ENCODE results near the gene BCAR1. TPM values are rescaled to one million over a fixed set of nuclear protein-coding genes. Genes with fewer than 3 reads are reported as not detected.
"Not testable (repeated sequence)": the region's sequence is repeated elsewhere in the genome, so short reads cannot be mapped to it uniquely, and the experiment has no call there.

Gene BCAR1
- total RNA-seq, 4 donors from 2014 or later, result 26.5 to 39.2 (median 30.9) TPM

GRCh38 chr16:75241412-75241811 is 10.0 kb downstream of the BCAR1 start:
- Histone ChIP-seq H3K9me3 (no peaks in the 10 kb centered on the region), H3K36me3 (peaks cover 23% of the 10 kb centered on the region), H3K27ac (no peak overlapping the region), H3K4me3 (no peak overlapping the region), H3K4me1 (peaks cover 61% of the 10 kb centered on the region), H3K27me3 (no peaks in the 10 kb centered on the region)
- TF ChIP-seq POLR2A (IDR thresholded peaks at IDR 0.05), result no peak
- TF ChIP-seq POLR2AphosphoS5 (IDR thresholded peaks at IDR 0.05), result no peak
- TF ChIP-seq EP300 (IDR thresholded peaks at IDR 0.05), result no peak
- no peak for TF ChIP-seq CTCF (IDR thresholded peaks at IDR 0.05)
- WGBS, result 57% methylated on average over 5 of the region's 8 CpGs
- no peak for DNase-seq (ENCODE audit: low spot score in 2 of 2)

- Histone ChIP-seq H3K36me3 (peaks cover 28% of the 10 kb centered on the region), H3K4me1 (peaks cover 53% of the 10 kb centered on the region)
- H3K4me3 ChIP-seq; H3K27ac ChIP-seq; DNase-seq (ENCODE audit: low spot score in 2 of 2); H3K27me3 ChIP-seq; H3K9me3 ChIP-seq: not testable (repeated sequence)
- WGBS, result no CpG with 5 or more reads among the region's 7 CpGs
Observed at GRCh38 chr16:75240633-75241032, 10.8 kb downstream of the BCAR1 start.

GRCh38 chr16:75239542-75240122 is 11.8 kb downstream of the BCAR1 start:
- WGBS, result 79% methylated on average over 13 of the region's 19 CpGs
- H3K4me1 ChIP-seq, result peaks cover 43% of the 10 kb centered on the region

GRCh38 chr16:75238853-75239541 is 12.4 kb downstream of the BCAR1 start:
- peak in 1 of 2 donors; percentile 2 for TF ChIP-seq CTCF (IDR thresholded peaks at IDR 0.05)
- no peak for TF ChIP-seq EP300 (IDR thresholded peaks at IDR 0.05)
- TF ChIP-seq POLR2A (IDR thresholded peaks at IDR 0.05), result no peak
- H3K36me3 ChIP-seq, result peaks cover 38% of the 10 kb centered on the region
- no peak overlapping the region for H3K4me3 ChIP-seq
- no peaks in the 10 kb centered on the region for H3K9me3 ChIP-seq
- no CpG with 5 or more reads among the region's 16 CpGs for WGBS
- peaks cover 41% of the 10 kb centered on the region for H3K4me1 ChIP-seq
- no peaks in the 10 kb centered on the region for H3K27me3 ChIP-seq
- no peak for DNase-seq (ENCODE audit: low spot score in 2 of 2)
- peak overlapping the region; percentile 66 for H3K27ac ChIP-seq

More at GRCh38 chr16:75239542-75240122, 11.8 kb downstream of the BCAR1 start:
- TF ChIP-seq POLR2A (IDR thresholded peaks at IDR 0.05) (no peak), POLR2AphosphoS5 (IDR thresholded peaks at IDR 0.05) (no peak), EP300 (IDR thresholded peaks at IDR 0.05) (no peak), CTCF (IDR thresholded peaks at IDR 0.05) (no peak)
- DNase-seq (ENCODE audit: low spot score in 2 of 2), result peak in 1 of 2 donors; percentile 58
- Histone ChIP-seq H3K9me3 (no peaks in the 10 kb centered on the region), H3K27me3 (no peaks in the 10 kb centered on the region), H3K36me3 (peaks cover 38% of the 10 kb centered on the region), H3K27ac (peak overlapping the region; percentile 66), H3K4me3 (no peak overlapping the region)

- peak overlapping the region; percentile 66 for H3K27ac ChIP-seq
- H3K4me3 ChIP-seq, result no peak overlapping the region
- no peaks in the 10 kb centered on the region for H3K9me3 ChIP-seq
- H3K36me3 ChIP-seq, result peaks cover 42% of the 10 kb centered on the region
- TF ChIP-seq CTCF (IDR thresholded peaks at IDR 0.05) (no peak), EP300 (IDR thresholded peaks at IDR 0.05) (no peak), POLR2AphosphoS5 (IDR thresholded peaks at IDR 0.05) (no peak), POLR2A (IDR thresholded peaks at IDR 0.05) (no peak)
- H3K27me3 ChIP-seq, result no peaks in the 10 kb centered on the region
- DNase-seq (ENCODE audit: low spot score in 2 of 2), result peak in 1 of 2 donors; percentile 81
- WGBS, result 56% methylated on average over 6 of the region's 25 CpGs
- H3K4me1 ChIP-seq, result peaks cover 41% of the 10 kb centered on the region
Observed at GRCh38 chr16:75238132-75238852, 13.1 kb downstream of the BCAR1 start.

Data from suprapubic skin (tissue), 4 donors.